A673 (cell line): ENCODE measurements around the gene PRDM13.

Source experiments
- CTCF ChIP-seq: fragments of 300-800, 200-600 bp; sonication (generic); conservative IDR thresholded peaks from 2 replicates; pipeline ENCODE4 v1.5.1; 2017; ENCODE audit warnings: low read depth, mild to moderate bottlenecking, antibody characterized with exemption, low read length, moderate library complexity, mixed read lengths
- EZH2 ChIP-seq: fragments of 200-600 bp; sonication (generic); IDR thresholded peaks from 2 replicates; pipeline ENCODE4 v1.6.1; 2017; ENCODE audit warnings: borderline replicate concordance, low read depth, mild to moderate bottlenecking, mixed read lengths, antibody characterized with exemption, low read length; ENCODE audit not compliant: poor library complexity, severe bottlenecking

GRCh38 chr6:99617131-99617530, 10.5 kb downstream of the PRDM13 start:
- TF ChIP-seq CTCF (no peak), EZH2 (no peak)
